HL-60 (cell line): ENCODE results near the gene MEA1.
A peak's percentile ranks its signal among the peaks of the same experiment; 100 is the strongest.

Source experiments
- DNase-seq, 2 experiments: peaks; one replicate each; pipeline ENCODE4 v3.0.0-alpha.2; 2010 to 2020; ENCODE audit warnings: low read depth in 1 of 2, low spot score in 1 of 2
- H3K27ac ChIP-seq: fragments of 250-450 bp; sonication (Bioruptor Pico); replicated peaks from 2 replicates; pipeline ENCODE4 v1.5.1; 2020; ENCODE audit warnings: mild to moderate bottlenecking, moderate library complexity
- H3K27me3 ChIP-seq: fragments of 250-450 bp; sonication (Bioruptor Pico); 2 replicates; pipeline ENCODE4 v1.5.1; 2021; ENCODE audit warnings: mild to moderate bottlenecking, moderate library complexity; ENCODE audit not compliant: insufficient read depth, poor library complexity, severe bottlenecking
- H3K4me3 ChIP-seq: replicated peaks from 2 replicates; pipeline ENCODE4 v1.5.1; 2011; ENCODE audit warnings: mild to moderate bottlenecking, control low read depth, low read length; ENCODE audit not compliant: insufficient read depth
- CTCF ChIP-seq: IDR thresholded peaks from one replicate; pipeline ENCODE4 v1.5.1; 2011; ENCODE audit warnings: low read length, control low read depth, inconsistent platforms; ENCODE audit not compliant: insufficient read depth
- GABPA ChIP-seq: IDR thresholded peaks from 2 replicates; pipeline ENCODE4 v1.6.1; 2012; ENCODE audit warnings: low read depth
- POLR2AphosphoS5 ChIP-seq: IDR thresholded peaks from 2 replicates; pipeline ENCODE4 v1.6.1; 2012; ENCODE audit warnings: low read depth
- SPI1 ChIP-seq: IDR thresholded peaks from 2 replicates; pipeline ENCODE4 v1.6.1; 2012; ENCODE audit warnings: low read depth, mild to moderate bottlenecking, borderline replicate concordance
- TF ChIP-seq, protein P1 (sequence below): IDR thresholded peaks from 2 replicates; pipeline ENCODE4 v1.6.1; 2012; ENCODE audit warnings: low read depth; ENCODE audit not compliant: insufficient replicate concordance

The MEA1 gene

DNA sequence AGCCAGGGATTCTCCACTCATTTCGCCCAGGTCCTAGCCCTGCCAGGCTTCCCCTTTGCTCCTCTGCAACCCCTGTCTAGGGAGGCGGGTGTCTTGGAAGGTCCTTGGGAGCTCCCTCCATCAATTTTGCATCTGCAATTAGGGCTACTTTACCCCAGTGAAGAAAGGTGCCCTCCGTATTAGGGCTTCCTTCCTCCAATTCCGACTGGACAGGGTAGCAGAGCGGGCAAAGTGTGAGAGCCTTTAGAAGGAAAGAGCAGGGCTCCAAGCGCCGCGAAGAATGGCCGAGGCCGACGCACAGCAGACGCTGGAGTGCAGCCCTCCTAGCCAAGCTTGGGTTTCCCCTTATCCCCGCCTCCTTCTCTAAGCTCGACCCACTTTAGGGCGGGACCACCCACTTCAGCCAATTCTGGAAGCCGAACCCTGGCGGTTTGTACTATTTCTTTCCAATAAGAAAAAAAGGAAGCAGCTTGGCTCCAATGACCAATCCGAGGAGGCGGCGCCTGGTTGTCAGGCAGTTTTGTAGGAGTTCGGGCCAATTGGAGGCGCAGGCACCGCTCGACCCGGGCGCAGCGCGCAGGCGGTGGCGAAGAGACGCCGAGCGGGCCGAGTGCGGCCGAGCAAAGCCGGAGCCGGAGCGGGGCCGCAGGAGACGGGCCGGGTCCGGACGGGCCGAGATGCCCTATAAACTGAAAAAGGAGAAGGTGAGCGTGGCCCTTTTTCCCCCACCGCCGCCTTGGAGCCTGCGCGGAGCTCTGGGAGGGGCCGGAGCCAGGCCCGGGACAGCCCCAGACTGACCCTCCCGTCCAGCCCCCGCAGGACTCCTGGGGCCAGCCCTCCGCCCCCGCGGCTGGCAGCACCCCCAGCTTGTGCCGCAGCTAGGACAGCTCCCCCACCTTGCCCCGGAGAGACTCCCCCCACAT is 29.5 kb downstream of the MEA1 start, which contains the start of gene PPP2R5D:
TSS of gene PPP2R5D (plus strand) at position 570 of the 923 bp plus-strand sequence. CDS start at position 678, 108 bp downstream.
- peak; percentile 92 to 99 for DNase-seq
- no peaks in the 10 kb centered on the region for H3K27me3 ChIP-seq
- peak; percentile 68; the same call in 1 of the 2 replicates for TF ChIP-seq POLR2AphosphoS5
- no peak for TF ChIP-seq CTCF
- H3K4me3 ChIP-seq: peak within 1 kb of the TSS; percentile 92
- peak within 1 kb of the TSS; percentile 68 for H3K27ac ChIP-seq

GRCh38 chr6:42981836-42982235 is 31.9 kb downstream of the MEA1 start:
- Histone ChIP-seq H3K4me3 (no peak overlapping the region), H3K27ac (no peak overlapping the region), H3K27me3 (no peaks in the 10 kb centered on the region)
- TF ChIP-seq CTCF (no peak), POLR2AphosphoS5 (no peak), SPI1 (no peak), GABPA (no peak)
- TF ChIP-seq, protein P1, sequence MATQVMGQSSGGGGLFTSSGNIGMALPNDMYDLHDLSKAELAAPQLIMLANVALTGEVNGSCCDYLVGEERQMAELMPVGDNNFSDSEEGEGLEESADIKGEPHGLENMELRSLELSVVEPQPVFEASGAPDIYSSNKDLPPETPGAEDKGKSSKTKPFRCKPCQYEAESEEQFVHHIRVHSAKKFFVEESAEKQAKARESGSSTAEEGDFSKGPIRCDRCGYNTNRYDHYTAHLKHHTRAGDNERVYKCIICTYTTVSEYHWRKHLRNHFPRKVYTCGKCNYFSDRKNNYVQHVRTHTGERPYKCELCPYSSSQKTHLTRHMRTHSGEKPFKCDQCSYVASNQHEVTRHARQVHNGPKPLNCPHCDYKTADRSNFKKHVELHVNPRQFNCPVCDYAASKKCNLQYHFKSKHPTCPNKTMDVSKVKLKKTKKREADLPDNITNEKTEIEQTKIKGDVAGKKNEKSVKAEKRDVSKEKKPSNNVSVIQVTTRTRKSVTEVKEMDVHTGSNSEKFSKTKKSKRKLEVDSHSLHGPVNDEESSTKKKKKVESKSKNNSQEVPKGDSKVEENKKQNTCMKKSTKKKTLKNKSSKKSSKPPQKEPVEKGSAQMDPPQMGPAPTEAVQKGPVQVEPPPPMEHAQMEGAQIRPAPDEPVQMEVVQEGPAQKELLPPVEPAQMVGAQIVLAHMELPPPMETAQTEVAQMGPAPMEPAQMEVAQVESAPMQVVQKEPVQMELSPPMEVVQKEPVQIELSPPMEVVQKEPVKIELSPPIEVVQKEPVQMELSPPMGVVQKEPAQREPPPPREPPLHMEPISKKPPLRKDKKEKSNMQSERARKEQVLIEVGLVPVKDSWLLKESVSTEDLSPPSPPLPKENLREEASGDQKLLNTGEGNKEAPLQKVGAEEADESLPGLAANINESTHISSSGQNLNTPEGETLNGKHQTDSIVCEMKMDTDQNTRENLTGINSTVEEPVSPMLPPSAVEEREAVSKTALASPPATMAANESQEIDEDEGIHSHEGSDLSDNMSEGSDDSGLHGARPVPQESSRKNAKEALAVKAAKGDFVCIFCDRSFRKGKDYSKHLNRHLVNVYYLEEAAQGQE: no peak
- DNase-seq: no peak

DNA sequence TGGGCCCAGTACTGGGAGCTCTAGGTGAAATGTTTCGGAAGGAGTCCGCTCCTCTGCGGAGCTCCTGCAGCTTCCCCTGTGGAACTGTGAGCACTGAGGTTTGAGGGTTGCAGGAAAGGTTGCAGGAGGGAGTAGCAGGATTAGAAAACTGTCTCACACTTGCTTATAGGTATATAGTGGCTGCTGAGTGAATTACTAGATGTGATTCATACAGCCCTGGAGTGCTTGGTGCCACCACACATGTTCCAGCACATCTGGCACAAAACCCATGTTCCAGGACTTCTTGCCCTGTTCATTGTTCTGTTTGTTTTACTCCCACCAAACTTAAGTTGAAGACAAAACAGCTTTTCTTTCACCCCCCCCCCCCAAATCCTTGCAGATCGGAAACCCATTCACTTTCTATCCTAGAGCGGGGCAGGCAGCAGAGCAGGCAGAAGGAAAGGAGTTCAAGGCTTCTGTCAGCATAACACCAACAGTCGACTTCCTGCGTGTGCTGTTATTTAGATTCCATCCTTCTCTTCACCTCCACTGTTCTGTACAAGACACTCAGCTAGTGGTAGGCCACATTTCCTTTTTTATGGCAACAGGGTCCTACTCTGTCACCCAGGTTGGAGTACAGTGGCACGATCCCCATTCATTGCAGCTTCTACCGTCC is 34.1 kb downstream of the MEA1 start:
- TF ChIP-seq, protein P1: no peak
- TF ChIP-seq GABPA (no peak), POLR2AphosphoS5 (no peak), SPI1 (no peak), CTCF (no peak)
- Histone ChIP-seq H3K27ac (peak overlapping the region; percentile 74), H3K27me3 (no peaks in the 10 kb centered on the region), H3K4me3 (peak overlapping the region; percentile 87)
- no peak for DNase-seq
